ENCODE measurements around the gene VWA3B.

The VWA3B gene

GRCh38 chr2:98188351-98189046 lies 101.5 kb downstream of the VWA3B start:
- no peaks in the 10 kb centered on the region for H3K36me3 ChIP-seq (ENCODE audit: low read length)
- no peak overlapping the region for H3K4me2 ChIP-seq (ENCODE audit: low read depth, low read length, poor library complexity, severe bottlenecking)
- H3K27me3 ChIP-seq (ENCODE audit: low read length) = no peaks in the 10 kb centered on the region
- H2AFZ ChIP-seq (ENCODE audit: low read depth, low read length, severe bottlenecking) = no peak overlapping the region
- H3K9me2 ChIP-seq (replicated peaks; ENCODE audit: insufficient read depth, low read length) = no peaks in the 10 kb centered on the region
- H3K9ac ChIP-seq (ENCODE audit: low read length) = no peak overlapping the region
- H3K9me3 ChIP-seq (ENCODE audit: insufficient read depth, low read length) = no peaks in the 10 kb centered on the region
- no peaks in the 10 kb centered on the region for H4K20me1 ChIP-seq (ENCODE audit: low read depth, low read length)
- no peak for TF ChIP-seq CTCF (IDR thresholded peaks at IDR 0.05; ENCODE audit: insufficient read depth, low read length, poor library complexity, severe bottlenecking)
- no peak for TF ChIP-seq EZH2phosphoT487 (conservative IDR thresholded peaks at IDR 0.05; ENCODE audit: low read length)
- no peaks in the 10 kb centered on the region for H3F3A ChIP-seq (ENCODE audit: insufficient read depth)
- H3K27ac ChIP-seq (ENCODE audit: low read depth, low read length) = no peak overlapping the region
- H3K4me3 ChIP-seq (ENCODE audit: insufficient read depth, low read length, poor library complexity, severe bottlenecking) = no peak overlapping the region
- no peaks in the 10 kb centered on the region for H3K79me2 ChIP-seq (ENCODE audit: insufficient read depth, low read length)

GRCh38 chr2:98191883-98192282 lies 104.9 kb downstream of the VWA3B start:
- Histone ChIP-seq H3K9me2 (replicated peaks; ENCODE audit: insufficient read depth, low read length) (no peaks in the 10 kb centered on the region), H3K4me3 (ENCODE audit: insufficient read depth, low read length, poor library complexity, severe bottlenecking) (no peak overlapping the region), H3K9me3 (ENCODE audit: insufficient read depth, low read length) (no peaks in the 10 kb centered on the region), H3K4me2 (ENCODE audit: low read depth, low read length, poor library complexity, severe bottlenecking) (no peak overlapping the region), H3K36me3 (ENCODE audit: low read length) (no peaks in the 10 kb centered on the region), H2AFZ (ENCODE audit: low read depth, low read length, severe bottlenecking) (no peak overlapping the region), H3K79me2 (ENCODE audit: insufficient read depth, low read length) (no peaks in the 10 kb centered on the region), H3K27me3 (ENCODE audit: low read length) (no peaks in the 10 kb centered on the region), H4K20me1 (ENCODE audit: low read depth, low read length) (no peaks in the 10 kb centered on the region), H3K27ac (ENCODE audit: low read depth, low read length) (no peak overlapping the region), H3F3A (ENCODE audit: insufficient read depth) (no peaks in the 10 kb centered on the region), H3K9ac (ENCODE audit: low read length) (no peak overlapping the region)
- TF ChIP-seq CTCF (IDR thresholded peaks at IDR 0.05; ENCODE audit: insufficient read depth, low read length, poor library complexity, severe bottlenecking) = no peak
- TF ChIP-seq EZH2phosphoT487 (conservative IDR thresholded peaks at IDR 0.05; ENCODE audit: low read length) = no peak

- Histone ChIP-seq H4K20me1 (ENCODE audit: low read depth, low read length) (no peaks in the 10 kb centered on the region), H3K9me3 (ENCODE audit: insufficient read depth, low read length) (no peaks in the 10 kb centered on the region), H2AFZ (ENCODE audit: low read depth, low read length, severe bottlenecking) (no peak overlapping the region), H3K79me2 (ENCODE audit: insufficient read depth, low read length) (no peaks in the 10 kb centered on the region), H3K4me2 (ENCODE audit: low read depth, low read length, poor library complexity, severe bottlenecking) (no peak overlapping the region), H3F3A (ENCODE audit: insufficient read depth) (no peaks in the 10 kb centered on the region), H3K9me2 (replicated peaks; ENCODE audit: insufficient read depth, low read length) (no peaks in the 10 kb centered on the region), H3K27me3 (ENCODE audit: low read length) (0 out of 2 replicates have a peak, but pooled peaks cover 4% of the 10 kb centered on the region), H3K36me3 (ENCODE audit: low read length) (no peaks in the 10 kb centered on the region), H3K9ac (ENCODE audit: low read length) (no peak overlapping the region), H3K27ac (ENCODE audit: low read depth, low read length) (no peak overlapping the region), H3K4me3 (ENCODE audit: insufficient read depth, low read length, poor library complexity, severe bottlenecking) (no peak overlapping the region)
- TF ChIP-seq CTCF (IDR thresholded peaks at IDR 0.05; ENCODE audit: insufficient read depth, low read length, poor library complexity, severe bottlenecking) (no peak), EZH2phosphoT487 (conservative IDR thresholded peaks at IDR 0.05; ENCODE audit: low read length) (no peak)
Measured at GRCh38 chr2:98201576-98201975, 114.6 kb downstream of the VWA3B start.
